ENCODE data around the gene ACTG2. TPM values are rescaled to one million over a fixed set of nuclear protein-coding genes. Genes with fewer than 3 reads are reported as not detected.

The ACTG2 gene
- total RNA-seq, 2 experiments from 2014 or later = not detected

GRCh38 chr2:73952499-73953446 lies 60.0 kb downstream of the ACTG2 start:
- Mint-ChIP-seq H3K36me3 (ENCODE audit: low read depth) (peaks cover 84% of the 10 kb centered on the region), H3K4me1 (ENCODE audit: low read depth) (peaks cover 69% of the 10 kb centered on the region)
- no peak for ATAC-seq (ENCODE audit: poor library complexity)

GRCh38 chr2:73956218-73956865 lies 63.5 kb downstream of the ACTG2 start:
- TF ChIP-seq CTCF (IDR thresholded peaks at IDR 0.05) = no peak
- H3K27me3 Mint-ChIP-seq = no peaks in the 10 kb centered on the region
- no peaks in the 10 kb centered on the region for H3K9me3 Mint-ChIP-seq
- ChIA-PET CTCF (no interaction called here), POLR2A (interaction anchor here (0.7 kb wide), 1 partner anchor 242 kb away, joined by 3 read pairs; the partner anchor contains the start of gene MTHFD2)
- Histone ChIP-seq H3K4me3 (ENCODE audit: low read length) (no peak overlapping the region), H3K36me3 (ENCODE audit: insufficient read depth, low read length) (peaks cover 75% of the 10 kb centered on the region), H3K9me3 (ENCODE audit: control insufficient read depth in 1 of 2, insufficient read depth in 1 of 2, low read length in 2 of 2) (no peaks in the 10 kb centered on the region), H3K27me3 (ENCODE audit: control insufficient read depth in 1 of 2, insufficient read depth in 2 of 2, low read length in 2 of 2) (no peaks in the 10 kb centered on the region), H3K4me1 (ENCODE audit: insufficient read depth, low read length) (peaks cover 5% of the 10 kb centered on the region), H3K27ac (ENCODE audit: low read depth in 1 of 2, low read length in 2 of 2) (no peak overlapping the region)
- H3K4me1 Mint-ChIP-seq (ENCODE audit: low read depth) = peaks cover 37% of the 10 kb centered on the region
- H3K36me3 Mint-ChIP-seq (ENCODE audit: low read depth) = peaks cover 83% of the 10 kb centered on the region
- ATAC-seq (ENCODE audit: poor library complexity) = no peak
- H3K27ac Mint-ChIP-seq = peak overlapping the region; percentile 51
- DNase-seq = no peak
- intact Hi-C loops (cut with DNase I, micrococcal nuclease) = no loop called here
- no peak overlapping the region for H3K4me3 Mint-ChIP-seq

More at GRCh38 chr2:73952499-73953446, 60.0 kb downstream of the ACTG2 start:
- Histone ChIP-seq H3K36me3 (ENCODE audit: insufficient read depth, low read length) (peaks cover 80% of the 10 kb centered on the region), H3K4me1 (ENCODE audit: insufficient read depth, low read length) (peaks cover 26% of the 10 kb centered on the region), H3K27me3 (ENCODE audit: control insufficient read depth in 1 of 2, insufficient read depth in 2 of 2, low read length in 2 of 2) (no peaks in the 10 kb centered on the region), H3K9me3 (ENCODE audit: control insufficient read depth in 1 of 2, insufficient read depth in 1 of 2, low read length in 2 of 2) (no peaks in the 10 kb centered on the region), H3K4me3 (ENCODE audit: low read length) (no peak overlapping the region), H3K27ac (ENCODE audit: low read depth in 1 of 2, low read length in 2 of 2) (no peak overlapping the region)
- POLR2A ChIA-PET = no interaction called here
- no peak for TF ChIP-seq CTCF (IDR thresholded peaks at IDR 0.05)
- Mint-ChIP-seq H3K27ac (peak overlapping the region; percentile 87), H3K9me3 (no peaks in the 10 kb centered on the region), H3K27me3 (no peaks in the 10 kb centered on the region), H3K4me3 (no peak overlapping the region)
- peak in 2 of 14 experiments; percentile 46 to 52 for DNase-seq
- CTCF ChIA-PET = interaction anchor here (0.6 kb wide), 1 partner anchor 60 kb away, joined by 3 read pairs; the partner anchor contains the start of gene ACTG2
- intact Hi-C loops (cut with DNase I, micrococcal nuclease) = no loop called here

- Histone ChIP-seq H3K9me3 (ENCODE audit: control insufficient read depth in 1 of 2, insufficient read depth in 1 of 2, low read length in 2 of 2) (no peaks in the 10 kb centered on the region), H3K27ac (ENCODE audit: low read depth in 1 of 2, low read length in 2 of 2) (no peak overlapping the region), H3K4me1 (ENCODE audit: insufficient read depth, low read length) (peaks cover 6% of the 10 kb centered on the region), H3K4me3 (ENCODE audit: low read length) (no peak overlapping the region), H3K27me3 (ENCODE audit: control insufficient read depth in 1 of 2, insufficient read depth in 2 of 2, low read length in 2 of 2) (no peaks in the 10 kb centered on the region), H3K36me3 (ENCODE audit: insufficient read depth, low read length) (peaks cover 30% of the 10 kb centered on the region)
- DNase-seq = no peak
- Mint-ChIP-seq H3K27me3 (no peaks in the 10 kb centered on the region), H3K9me3 (no peaks in the 10 kb centered on the region), H3K27ac (no peak overlapping the region), H3K4me3 (no peak overlapping the region), H3K36me3 (ENCODE audit: low read depth) (peaks cover 51% of the 10 kb centered on the region), H3K4me1 (ENCODE audit: low read depth) (peaks cover 33% of the 10 kb centered on the region)
- ATAC-seq (ENCODE audit: poor library complexity) = no peak
- ChIA-PET CTCF (no interaction called here), POLR2A (no interaction called here)
- no peak for TF ChIP-seq CTCF (IDR thresholded peaks at IDR 0.05)
- intact Hi-C loops (cut with DNase I, micrococcal nuclease) = no loop called here
Measured at GRCh38 chr2:73961274-73961673, 68.5 kb downstream of the ACTG2 start.
